ENCODE data around the gene BBS9.
"Not testable (repeated sequence)": the region's sequence is repeated elsewhere in the genome, so short reads cannot be mapped to it uniquely, and the experiment has no call there.

BBS9 gene

GRCh38 chr7:33486633-33487032 lies 357.3 kb downstream of the BBS9 start:
- DNase-seq (ENCODE audit: low read depth in 2 of 2, low spot score in 1 of 2), result no peak

- DNase-seq (ENCODE audit: low read depth in 2 of 2, low spot score in 1 of 2), result no peak
Observed at GRCh38 chr7:33487998-33488682, 358.8 kb downstream of the BBS9 start.

GRCh38 chr7:33494474-33494873 lies 365.1 kb downstream of the BBS9 start:
- DNase-seq (ENCODE audit: low read depth in 2 of 2, low spot score in 1 of 2), result no peak

- no peak for DNase-seq (ENCODE audit: low read depth in 2 of 2, low spot score in 1 of 2)
Observed at GRCh38 chr7:33495207-33495606, 365.8 kb downstream of the BBS9 start.

- DNase-seq (ENCODE audit: low read depth in 2 of 2, low spot score in 1 of 2), result no peak
Observed at GRCh38 chr7:33497051-33497450, 367.7 kb downstream of the BBS9 start.

GRCh38 chr7:33500703-33501701 lies 371.6 kb downstream of the BBS9 start:
- no peak for DNase-seq (ENCODE audit: low read depth in 2 of 2, low spot score in 1 of 2)

GRCh38 chr7:33503014-33503413 lies 373.6 kb downstream of the BBS9 start:
- DNase-seq (ENCODE audit: low read depth in 2 of 2, low spot score in 1 of 2), result no peak

- DNase-seq (ENCODE audit: low read depth in 2 of 2, low spot score in 1 of 2), result no peak
Observed at GRCh38 chr7:33503736-33504135, 374.4 kb downstream of the BBS9 start.

- DNase-seq (ENCODE audit: low read depth in 2 of 2, low spot score in 1 of 2), result no peak
Observed at GRCh38 chr7:33504266-33504665, 374.9 kb downstream of the BBS9 start.

GRCh38 chr7:33509206-33509605 lies 379.8 kb downstream of the BBS9 start:
- DNase-seq (ENCODE audit: low read depth in 2 of 2, low spot score in 1 of 2), result no peak

- no peak for DNase-seq (ENCODE audit: low read depth in 2 of 2, low spot score in 1 of 2)
Observed at GRCh38 chr7:33511778-33512177, 382.4 kb downstream of the BBS9 start.

GRCh38 chr7:33516568-33516967 lies 387.2 kb downstream of the BBS9 start:
- DNase-seq (ENCODE audit: low read depth in 2 of 2, low spot score in 1 of 2), result no peak

GRCh38 chr7:33517191-33517590 lies 387.8 kb downstream of the BBS9 start:
- no peak for DNase-seq (ENCODE audit: low read depth in 2 of 2, low spot score in 1 of 2)

GRCh38 chr7:33527008-33527407 lies 397.6 kb downstream of the BBS9 start:
- DNase-seq (ENCODE audit: low read depth in 2 of 2, low spot score in 1 of 2), result not testable (repeated sequence)

GRCh38 chr7:33527613-33528012 lies 398.2 kb downstream of the BBS9 start:
- not testable (repeated sequence) for DNase-seq (ENCODE audit: low read depth in 2 of 2, low spot score in 1 of 2)

- no peak for DNase-seq (ENCODE audit: low read depth in 2 of 2, low spot score in 1 of 2)
Observed at GRCh38 chr7:33529070-33529469, 399.7 kb downstream of the BBS9 start.

- DNase-seq (ENCODE audit: low read depth in 2 of 2, low spot score in 1 of 2), result no peak
Observed at GRCh38 chr7:33530664-33531063, 401.3 kb downstream of the BBS9 start.

- DNase-seq (ENCODE audit: low read depth in 2 of 2, low spot score in 1 of 2), result no peak
Observed at GRCh38 chr7:33531888-33532287, 402.5 kb downstream of the BBS9 start.

GRCh38 chr7:33534833-33535232 lies 405.5 kb downstream of the BBS9 start:
- no peak for DNase-seq (ENCODE audit: low read depth in 2 of 2, low spot score in 1 of 2)

GRCh38 chr7:33535989-33536388 lies 406.6 kb downstream of the BBS9 start:
- no peak for DNase-seq (ENCODE audit: low read depth in 2 of 2, low spot score in 1 of 2)

- DNase-seq (ENCODE audit: low read depth in 2 of 2, low spot score in 1 of 2), result no peak
Observed at GRCh38 chr7:33536398-33537103, 407.2 kb downstream of the BBS9 start.

- no peak for DNase-seq (ENCODE audit: low read depth in 2 of 2, low spot score in 1 of 2)
Observed at GRCh38 chr7:33537104-33537477, 407.7 kb downstream of the BBS9 start.

All from stimulated activated CD8-positive, alpha-beta memory T cell treated with anti-CD3 and anti-CD28 coated beads, Interleukin-4, amount 100 ng/mL, for 4 hours (primary cell).